GM10248 (cell line): ENCODE measurements around the gene YPEL4.

ENCODE experiments used
- CTCF ChIA-PET: fragments of 300-600 bp; sonication (Branson Sonifier 250); formaldehyde crosslinking; extraction: SDS; loops from one replicate; lab custom pipeline; 2021; ENCODE audit warnings: antibody characterized with exemption; lab: Yijun Ruan, JAX
- POLR2A ChIA-PET: fragments of 350-650 bp; sonication (Branson Sonifier 250); formaldehyde crosslinking; extraction: SDS; loops from one replicate; lab custom pipeline; 2020; ENCODE audit warnings: antibody characterized with exemption; lab: Yijun Ruan, JAX
- DNase-seq: peaks from one replicate; pipeline ENCODE4 v3.0.0; 2012; ENCODE audit errors: extremely low spot score
- TF ChIP-seq, protein P1 (sequence below): IDR thresholded peaks from 2 replicates; pipeline ENCODE4 v1.5.1; 2012; ENCODE audit warnings: mild to moderate bottlenecking, low read depth; ENCODE audit errors: extremely low read depth, missing control alignments, control extremely low read depth

Gene YPEL4

DNA sequence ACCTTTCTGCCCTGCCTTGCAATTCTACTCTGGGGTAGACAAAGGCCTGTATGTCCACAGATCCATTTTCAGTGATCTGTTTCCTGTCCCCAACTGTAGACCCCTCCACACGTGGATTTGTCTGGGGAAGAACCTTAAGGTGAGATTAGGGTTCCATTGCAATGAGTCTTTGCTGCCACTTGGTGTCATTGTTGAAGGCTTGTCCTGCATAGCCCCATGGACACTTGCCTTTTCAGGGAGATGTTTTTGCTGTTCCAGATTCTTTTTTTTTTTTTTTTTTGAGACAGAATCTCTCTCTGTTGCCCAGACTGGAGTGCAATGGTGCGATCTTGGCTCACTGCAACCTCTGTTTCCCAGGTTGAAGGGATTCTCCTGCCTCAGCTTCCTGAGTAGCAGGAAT, 30.4 kb downstream of the YPEL4 start:
- CTCF ChIA-PET: no interaction called here
- no peak for DNase-seq
- POLR2A ChIA-PET: interaction anchor here (0.7 kb wide), 1 partner anchor 59 kb away, joined by 3 read pairs; no protein-coding TSS in a partner anchor
- TF ChIP-seq, protein P1, sequence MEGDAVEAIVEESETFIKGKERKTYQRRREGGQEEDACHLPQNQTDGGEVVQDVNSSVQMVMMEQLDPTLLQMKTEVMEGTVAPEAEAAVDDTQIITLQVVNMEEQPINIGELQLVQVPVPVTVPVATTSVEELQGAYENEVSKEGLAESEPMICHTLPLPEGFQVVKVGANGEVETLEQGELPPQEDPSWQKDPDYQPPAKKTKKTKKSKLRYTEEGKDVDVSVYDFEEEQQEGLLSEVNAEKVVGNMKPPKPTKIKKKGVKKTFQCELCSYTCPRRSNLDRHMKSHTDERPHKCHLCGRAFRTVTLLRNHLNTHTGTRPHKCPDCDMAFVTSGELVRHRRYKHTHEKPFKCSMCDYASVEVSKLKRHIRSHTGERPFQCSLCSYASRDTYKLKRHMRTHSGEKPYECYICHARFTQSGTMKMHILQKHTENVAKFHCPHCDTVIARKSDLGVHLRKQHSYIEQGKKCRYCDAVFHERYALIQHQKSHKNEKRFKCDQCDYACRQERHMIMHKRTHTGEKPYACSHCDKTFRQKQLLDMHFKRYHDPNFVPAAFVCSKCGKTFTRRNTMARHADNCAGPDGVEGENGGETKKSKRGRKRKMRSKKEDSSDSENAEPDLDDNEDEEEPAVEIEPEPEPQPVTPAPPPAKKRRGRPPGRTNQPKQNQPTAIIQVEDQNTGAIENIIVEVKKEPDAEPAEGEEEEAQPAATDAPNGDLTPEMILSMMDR: no peak

DNA sequence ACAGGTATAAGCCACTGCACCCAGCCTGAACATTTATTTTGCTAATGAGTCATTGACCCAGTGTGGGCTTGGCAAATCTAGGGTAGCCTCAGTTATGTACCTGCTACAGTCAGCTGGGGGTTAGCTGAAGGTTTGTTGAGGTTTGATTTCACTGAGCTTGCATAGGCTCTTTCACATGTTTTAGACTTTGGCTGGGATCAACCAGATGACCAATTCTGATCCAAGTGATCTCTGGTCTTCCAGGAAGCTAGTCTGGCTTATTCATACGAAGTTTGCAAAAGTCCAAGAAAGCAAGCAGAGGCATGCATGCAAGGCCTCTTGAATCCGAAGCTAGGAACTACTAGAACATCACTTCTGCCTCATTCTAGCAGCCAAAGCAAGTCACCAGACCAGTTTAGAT, 31.3 kb downstream of the YPEL4 start:
- DNase-seq: no peak
- POLR2A ChIA-PET: no interaction called here
- TF ChIP-seq, protein P1: no peak
- CTCF ChIA-PET: interaction anchor here (0.7 to 1.9 kb wide), 4 partner anchors 9 to 50 kb away, joined by 3 to 6 read pairs (median 4); partner anchors contain the start of gene UBE2L6

- ChIA-PET POLR2A (no interaction called here), CTCF (no interaction called here)
- no peak for DNase-seq
- TF ChIP-seq, protein P1: no peak
Observed at GRCh38 chr11:57616595-57616994, 33.1 kb downstream of the YPEL4 start.

DNA sequence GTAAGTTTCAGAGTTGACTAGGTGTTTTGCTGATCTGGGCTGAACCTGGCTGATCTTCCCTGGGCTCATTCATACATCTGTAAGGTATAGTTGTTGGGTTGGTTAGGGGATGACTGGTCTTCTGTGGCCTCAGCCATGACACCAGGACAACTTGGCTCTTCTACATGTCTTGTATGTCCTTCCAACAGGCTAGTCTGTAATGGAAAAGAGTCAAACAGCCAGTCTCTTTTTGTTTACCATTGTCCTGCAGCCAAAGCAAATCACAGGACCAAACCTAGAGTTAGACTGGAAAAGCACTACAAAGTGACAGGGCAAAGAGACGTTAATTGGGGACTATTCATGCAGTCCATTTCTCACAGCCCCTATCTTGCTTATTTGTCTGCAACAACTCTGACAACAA, 34.4 kb downstream of the YPEL4 start:
- CTCF ChIA-PET: interaction anchor here (1.8 kb wide), 1 partner anchor 29 kb away, joined by 6 read pairs; no protein-coding TSS in a partner anchor
- TF ChIP-seq, protein P1: no peak
- no peak for DNase-seq
- POLR2A ChIA-PET: no interaction called here

- ChIA-PET POLR2A (no interaction called here), CTCF (interaction anchor here (1.8 kb wide), 1 partner anchor 30 kb away, joined by 6 read pairs; no protein-coding TSS in a partner anchor)
- DNase-seq: no peak
- TF ChIP-seq, protein P1: no peak
Observed at GRCh38 chr11:57614234-57614772, 35.4 kb downstream of the YPEL4 start.

GRCh38 chr11:57610170-57610569, 39.5 kb downstream of the YPEL4 start:
- TF ChIP-seq, protein P1: no peak
- ChIA-PET CTCF (interaction anchor here (1.2 kb wide), 1 partner anchor 34 kb away, joined by 5 read pairs; no protein-coding TSS in a partner anchor), POLR2A (no interaction called here)
- no peak for DNase-seq
